ENCODE measurements around the gene PRR14. TPM values are rescaled to one million over a fixed set of nuclear protein-coding genes. Genes with fewer than 3 reads are reported as not detected.

The PRR14 gene
- total and polyA plus RNA-seq, 10 of the 15 experiments (the other 5 are each of a cell fraction or from before 2014, with no cell fraction given), result 2.5 to 66.8 (median 19.2) TPM

DNA sequence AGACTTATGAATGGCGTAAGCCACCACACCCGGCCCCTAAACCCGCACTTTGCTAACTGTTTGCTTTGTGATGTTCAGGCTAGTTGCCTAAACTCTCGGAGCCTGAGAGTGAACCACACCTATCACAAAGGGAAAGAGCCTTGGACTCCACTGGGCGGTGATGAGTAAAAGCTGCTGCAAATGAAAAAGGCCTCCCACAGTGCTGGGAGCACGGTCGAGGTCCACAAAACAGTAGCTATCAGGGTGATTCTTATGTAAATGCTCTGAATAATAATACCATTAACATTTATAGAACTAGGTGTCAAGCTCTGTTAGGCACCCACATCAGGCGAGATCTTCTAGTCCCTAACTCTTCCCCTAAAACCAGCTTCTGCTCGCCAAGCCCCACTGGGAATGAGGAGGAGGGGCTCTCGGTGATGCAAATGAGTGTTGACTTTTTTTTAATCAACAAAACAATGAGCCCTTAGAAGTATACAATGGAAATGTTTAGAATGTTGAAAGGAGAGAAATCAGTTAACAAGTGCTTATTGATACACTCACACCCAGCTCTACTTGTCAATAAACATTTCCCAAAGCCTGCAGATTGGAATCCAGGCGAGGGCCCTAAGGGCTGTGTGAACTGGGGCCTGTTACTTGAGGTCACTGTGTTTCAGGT, 27.3 kb downstream of the PRR14 start:
- no TSS peak for BruUV-seq (replicated peaks)
- H3K27ac ChIP-seq (ENCODE audit: control insufficient read depth, insufficient read depth), result no peak overlapping the region
- RAD21 ChIA-PET (ENCODE audit: unreplicated experiment), result no interaction called here
- no peak for ATAC-seq
- H2AFZ ChIP-seq (ENCODE audit: control insufficient read depth, low read depth, low read length), result no peak overlapping the region
- WGBS (ENCODE audit: insufficient coverage, insufficient replicate concordance, low lambda C conversion rate, missing lambda C conversion rate), result 30% methylated on average over 11 of the region's 11 CpGs
- CTCF ChIA-PET, result interaction anchor here (0.6 to 1.3 kb wide), 4 partner anchors 15 to 586 kb away, joined by 3 to 4 read pairs (median 3); partner anchors contain the start of gene TBX6
- in situ Hi-C loops (cut with MboI), result no loop called here
- H3K4me1 ChIP-seq (ENCODE audit: control insufficient read depth, insufficient read depth, low read length), result no peaks in the 10 kb centered on the region
- H3K27me3 ChIP-seq (replicated peaks in 1 of 2; ENCODE audit: control insufficient read depth in 2 of 2, insufficient read depth in 2 of 2, low read length in 1 of 2), result no peaks in the 10 kb centered on the region
- intact Hi-C loops (cut with micrococcal nuclease; ENCODE audit: unreplicated experiment), result no loop called here
- H3K79me2 ChIP-seq (ENCODE audit: control insufficient read depth, insufficient read depth, low read length), result no peaks in the 10 kb centered on the region
- H3K4me3 ChIP-seq, result no peak overlapping the region
- no peak overlapping the region for H3K4me2 ChIP-seq (ENCODE audit: control insufficient read depth, insufficient read depth)
- no peaks in the 10 kb centered on the region for H3K9me3 ChIP-seq (replicated peaks; ENCODE audit: control insufficient read depth, insufficient read depth, low read length)
- H3K36me3 ChIP-seq (ENCODE audit: control insufficient read depth in 2 of 2, insufficient read depth in 2 of 2, low read length in 1 of 2), result no peaks in the 10 kb centered on the region
- H3K9ac ChIP-seq (ENCODE audit: control insufficient read depth, insufficient read depth, low read length), result no peak overlapping the region
- DNase-seq (ENCODE audit: low read depth, low spot score), result no peak
- SMC1A ChIA-PET (ENCODE audit: uncharacterized antibody, unreplicated experiment), result interaction anchor here (0.7 to 1.4 kb wide), 2 partner anchors 12 to 168 kb away, joined by 3 to 5 read pairs; no protein-coding TSS in a partner anchor
- no peak for FAIRE-seq
- POLR2A ChIA-PET, result interaction anchor here (0.6 kb wide), 2 partner anchors 18 to 44 kb away, joined by 3 read pairs; no protein-coding TSS in a partner anchor
- no peaks in the 10 kb centered on the region for H4K20me1 ChIP-seq (ENCODE audit: control insufficient read depth, insufficient read depth)
- TF ChIP-seq SIX5 (IDR thresholded peaks at IDR 0.05; ENCODE audit: low read depth, low read length, severe bottlenecking), result no peak
- TF ChIP-seq, protein P1, sequence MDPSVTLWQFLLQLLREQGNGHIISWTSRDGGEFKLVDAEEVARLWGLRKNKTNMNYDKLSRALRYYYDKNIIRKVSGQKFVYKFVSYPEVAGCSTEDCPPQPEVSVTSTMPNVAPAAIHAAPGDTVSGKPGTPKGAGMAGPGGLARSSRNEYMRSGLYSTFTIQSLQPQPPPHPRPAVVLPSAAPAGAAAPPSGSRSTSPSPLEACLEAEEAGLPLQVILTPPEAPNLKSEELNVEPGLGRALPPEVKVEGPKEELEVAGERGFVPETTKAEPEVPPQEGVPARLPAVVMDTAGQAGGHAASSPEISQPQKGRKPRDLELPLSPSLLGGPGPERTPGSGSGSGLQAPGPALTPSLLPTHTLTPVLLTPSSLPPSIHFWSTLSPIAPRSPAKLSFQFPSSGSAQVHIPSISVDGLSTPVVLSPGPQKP (IDR thresholded peaks at IDR 0.05; ENCODE audit: low read depth, low read length), result no peak
- no peak for TF ChIP-seq YY1 (IDR thresholded peaks at IDR 0.05; ENCODE audit: low read depth, low read length)
- TF ChIP-seq LARP7 (IDR thresholded peaks at IDR 0.05), result no peak
- TF ChIP-seq, protein P2, sequence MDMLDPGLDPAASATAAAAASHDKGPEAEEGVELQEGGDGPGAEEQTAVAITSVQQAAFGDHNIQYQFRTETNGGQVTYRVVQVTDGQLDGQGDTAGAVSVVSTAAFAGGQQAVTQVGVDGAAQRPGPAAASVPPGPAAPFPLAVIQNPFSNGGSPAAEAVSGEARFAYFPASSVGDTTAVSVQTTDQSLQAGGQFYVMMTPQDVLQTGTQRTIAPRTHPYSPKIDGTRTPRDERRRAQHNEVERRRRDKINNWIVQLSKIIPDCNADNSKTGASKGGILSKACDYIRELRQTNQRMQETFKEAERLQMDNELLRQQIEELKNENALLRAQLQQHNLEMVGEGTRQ (IDR thresholded peaks at IDR 0.05; ENCODE audit: borderline replicate concordance, low read depth, low read length), result no peak
- TF ChIP-seq, protein P3, sequence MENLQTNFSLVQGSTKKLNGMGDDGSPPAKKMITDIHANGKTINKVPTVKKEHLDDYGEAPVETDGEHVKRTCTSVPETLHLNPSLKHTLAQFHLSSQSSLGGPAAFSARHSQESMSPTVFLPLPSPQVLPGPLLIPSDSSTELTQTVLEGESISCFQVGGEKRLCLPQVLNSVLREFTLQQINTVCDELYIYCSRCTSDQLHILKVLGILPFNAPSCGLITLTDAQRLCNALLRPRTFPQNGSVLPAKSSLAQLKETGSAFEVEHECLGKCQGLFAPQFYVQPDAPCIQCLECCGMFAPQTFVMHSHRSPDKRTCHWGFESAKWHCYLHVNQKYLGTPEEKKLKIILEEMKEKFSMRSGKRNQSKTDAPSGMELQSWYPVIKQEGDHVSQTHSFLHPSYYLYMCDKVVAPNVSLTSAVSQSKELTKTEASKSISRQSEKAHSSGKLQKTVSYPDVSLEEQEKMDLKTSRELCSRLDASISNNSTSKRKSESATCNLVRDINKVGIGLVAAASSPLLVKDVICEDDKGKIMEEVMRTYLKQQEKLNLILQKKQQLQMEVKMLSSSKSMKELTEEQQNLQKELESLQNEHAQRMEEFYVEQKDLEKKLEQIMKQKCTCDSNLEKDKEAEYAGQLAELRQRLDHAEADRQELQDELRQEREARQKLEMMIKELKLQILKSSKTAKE (IDR thresholded peaks at IDR 0.05; ENCODE audit: low read depth, poor library complexity, severe bottlenecking), result no peak
- TF ChIP-seq HCFC1 (IDR thresholded peaks at IDR 0.05; ENCODE audit: low read length), result no peak
- no peak for TF ChIP-seq YBX1 (IDR thresholded peaks at IDR 0.05)
- TF ChIP-seq MXI1 (IDR thresholded peaks at IDR 0.05; ENCODE audit: low read depth, low read length), result no peak
- TF ChIP-seq, protein P4, sequence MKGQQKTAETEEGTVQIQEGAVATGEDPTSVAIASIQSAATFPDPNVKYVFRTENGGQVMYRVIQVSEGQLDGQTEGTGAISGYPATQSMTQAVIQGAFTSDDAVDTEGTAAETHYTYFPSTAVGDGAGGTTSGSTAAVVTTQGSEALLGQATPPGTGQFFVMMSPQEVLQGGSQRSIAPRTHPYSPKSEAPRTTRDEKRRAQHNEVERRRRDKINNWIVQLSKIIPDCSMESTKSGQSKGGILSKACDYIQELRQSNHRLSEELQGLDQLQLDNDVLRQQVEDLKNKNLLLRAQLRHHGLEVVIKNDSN (IDR thresholded peaks at IDR 0.05; ENCODE audit: borderline replicate concordance, extremely low read length, insufficient read depth, low read depth, low read length), result no peak
- TF ChIP-seq RAD21 (IDR thresholded peaks at IDR 0.05; ENCODE audit: insufficient read depth, low read depth, low read length), result no peak
- TF ChIP-seq, protein P5, sequence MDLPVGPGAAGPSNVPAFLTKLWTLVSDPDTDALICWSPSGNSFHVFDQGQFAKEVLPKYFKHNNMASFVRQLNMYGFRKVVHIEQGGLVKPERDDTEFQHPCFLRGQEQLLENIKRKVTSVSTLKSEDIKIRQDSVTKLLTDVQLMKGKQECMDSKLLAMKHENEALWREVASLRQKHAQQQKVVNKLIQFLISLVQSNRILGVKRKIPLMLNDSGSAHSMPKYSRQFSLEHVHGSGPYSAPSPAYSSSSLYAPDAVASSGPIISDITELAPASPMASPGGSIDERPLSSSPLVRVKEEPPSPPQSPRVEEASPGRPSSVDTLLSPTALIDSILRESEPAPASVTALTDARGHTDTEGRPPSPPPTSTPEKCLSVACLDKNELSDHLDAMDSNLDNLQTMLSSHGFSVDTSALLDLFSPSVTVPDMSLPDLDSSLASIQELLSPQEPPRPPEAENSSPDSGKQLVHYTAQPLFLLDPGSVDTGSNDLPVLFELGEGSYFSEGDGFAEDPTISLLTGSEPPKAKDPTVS (IDR thresholded peaks at IDR 0.05; ENCODE audit: low read depth, low read length), result no peak
- TF ChIP-seq RELB (IDR thresholded peaks at IDR 0.05; ENCODE audit: low read depth), result no peak
